BLaER1 (cell line): ENCODE data around the gene CIAO2B.

Experiments
- H3K27ac ChIP-seq: shearing (Covaris generic); formaldehyde crosslinking; 2 replicates; pipeline ENCODE4 v1.8.1; 2022
- H3K27me3 ChIP-seq: shearing (Covaris generic); formaldehyde crosslinking; 2 replicates; pipeline ENCODE4 v1.8.1; 2022
- H3K36me3 ChIP-seq: shearing (Covaris generic); formaldehyde crosslinking; 2 replicates; pipeline ENCODE4 v1.8.1; 2022
- H3K4me1 ChIP-seq: shearing (Covaris generic); formaldehyde crosslinking; 2 replicates; pipeline ENCODE4 v1.8.1; 2022
- H3K4me2 ChIP-seq: shearing (Covaris generic); formaldehyde crosslinking; 2 replicates; pipeline ENCODE4 v1.8.1; 2022
- H3K4me3 ChIP-seq: shearing (Covaris generic); formaldehyde crosslinking; 2 replicates; pipeline ENCODE4 v1.8.1; 2022
- H3K9ac ChIP-seq: shearing (Covaris generic); formaldehyde crosslinking; 2 replicates; pipeline ENCODE4 v1.8.1; 2022
- H3K9me3 ChIP-seq: shearing (Covaris generic); formaldehyde crosslinking; 2 replicates; pipeline ENCODE4 v1.8.1; 2022
- H4K20me1 ChIP-seq: shearing (Covaris generic); formaldehyde crosslinking; 2 replicates; pipeline ENCODE4 v1.8.1; 2022
- Cebpa-rat ChIP-seq: shearing (Covaris generic); IDR thresholded peaks from 2 replicates; pipeline ENCODE4 v1.8.1; 2022

CIAO2B gene

DNA sequence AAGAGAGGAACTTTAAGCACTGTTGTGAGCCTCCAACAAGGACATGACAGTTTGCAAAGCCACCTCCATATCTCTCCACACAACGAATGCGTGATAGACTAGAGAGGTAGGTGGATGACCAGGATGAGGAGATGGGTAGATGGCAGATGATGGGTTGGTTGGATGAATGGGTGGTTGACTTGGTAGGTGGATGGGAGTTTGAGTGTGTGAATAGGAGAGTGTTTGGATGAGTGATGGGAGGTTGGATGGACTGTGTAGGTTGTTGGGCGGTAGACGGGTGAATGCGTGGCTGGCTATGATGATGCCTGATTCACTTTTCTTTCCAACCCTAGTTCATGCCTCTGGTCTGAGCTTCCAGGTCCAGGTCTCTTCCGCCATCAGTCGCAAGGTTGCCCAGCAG, 19.7 kb downstream of the CIAO2B start:
- Histone ChIP-seq H3K4me1 (peaks cover 9% of the 10 kb centered on the region), H4K20me1 (no peaks in the 10 kb centered on the region), H3K9ac (no peak overlapping the region), H3K4me2 (no peak overlapping the region), H3K27ac (no peak overlapping the region), H3K27me3 (no peaks in the 10 kb centered on the region), H3K36me3 (no peaks in the 10 kb centered on the region), H3K9me3 (no peaks in the 10 kb centered on the region), H3K4me3 (no peak overlapping the region)
- TF ChIP-seq Cebpa-rat = no peak

GRCh38 chr16:66913711-66914110, 20.5 kb downstream of the CIAO2B start:
- Histone ChIP-seq H3K4me1 (peaks cover under 1% of the 10 kb centered on the region; the same call in 1 of the 2 replicates), H3K9me3 (no peaks in the 10 kb centered on the region), H3K4me3 (no peak overlapping the region), H3K36me3 (no peaks in the 10 kb centered on the region), H3K9ac (no peak overlapping the region), H3K27ac (no peak overlapping the region), H3K4me2 (no peak overlapping the region), H3K27me3 (no peaks in the 10 kb centered on the region), H4K20me1 (no peaks in the 10 kb centered on the region)
- no peak for TF ChIP-seq Cebpa-rat

DNA sequence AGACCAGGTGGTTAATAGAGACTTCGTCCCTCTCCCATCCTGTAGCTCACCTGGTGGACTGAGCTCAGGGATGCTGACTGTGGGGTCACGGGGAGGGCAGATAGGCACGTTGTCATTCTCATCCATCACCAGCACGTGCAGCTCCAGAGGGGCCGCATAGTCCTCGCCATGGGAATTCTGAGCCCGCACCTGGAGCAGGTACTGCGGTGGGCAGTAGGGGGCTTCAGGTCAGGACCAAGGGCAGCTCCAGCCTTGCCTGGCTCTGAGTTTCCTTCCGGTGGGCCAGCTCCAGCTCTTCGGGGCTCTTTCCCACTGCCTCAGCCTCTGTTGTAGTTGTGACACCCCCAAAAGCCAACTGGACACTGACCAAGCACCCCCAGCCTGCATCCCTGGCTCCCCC, 21.1 kb downstream of the CIAO2B start:
- Histone ChIP-seq H3K36me3 (no peaks in the 10 kb centered on the region), H3K4me2 (no peak overlapping the region), H3K27me3 (no peaks in the 10 kb centered on the region), H4K20me1 (no peaks in the 10 kb centered on the region), H3K4me3 (no peak overlapping the region), H3K9ac (no peak overlapping the region), H3K9me3 (no peaks in the 10 kb centered on the region), H3K4me1 (peaks cover 5% of the 10 kb centered on the region), H3K27ac (no peak overlapping the region)
- no peak for TF ChIP-seq Cebpa-rat

- peaks cover 11% of the 10 kb centered on the region for H3K4me1 ChIP-seq
- no peak overlapping the region for H3K9ac ChIP-seq
- no peak overlapping the region for H3K4me2 ChIP-seq
- no peak overlapping the region for H3K27ac ChIP-seq
- H4K20me1 ChIP-seq = no peaks in the 10 kb centered on the region
- H3K36me3 ChIP-seq = no peaks in the 10 kb centered on the region
- no peak for TF ChIP-seq Cebpa-rat
- no peaks in the 10 kb centered on the region for H3K27me3 ChIP-seq
- no peak overlapping the region for H3K4me3 ChIP-seq
- H3K9me3 ChIP-seq = no peaks in the 10 kb centered on the region
These were observed 22.4 kb downstream of the CIAO2B start for GRCh38 chr16:66911801-66912200.

- H3K4me1 ChIP-seq = peaks cover 13% of the 10 kb centered on the region
- H3K4me2 ChIP-seq = no peak overlapping the region
- TF ChIP-seq Cebpa-rat = no peak
- no peaks in the 10 kb centered on the region for H3K9me3 ChIP-seq
- H3K27ac ChIP-seq = no peak overlapping the region
- H3K9ac ChIP-seq = no peak overlapping the region
- no peaks in the 10 kb centered on the region for H3K36me3 ChIP-seq
- H3K27me3 ChIP-seq = no peaks in the 10 kb centered on the region
- H4K20me1 ChIP-seq = no peaks in the 10 kb centered on the region
- H3K4me3 ChIP-seq = no peak overlapping the region
These were observed 23.1 kb downstream of the CIAO2B start for GRCh38 chr16:66911112-66911511.

DNA sequence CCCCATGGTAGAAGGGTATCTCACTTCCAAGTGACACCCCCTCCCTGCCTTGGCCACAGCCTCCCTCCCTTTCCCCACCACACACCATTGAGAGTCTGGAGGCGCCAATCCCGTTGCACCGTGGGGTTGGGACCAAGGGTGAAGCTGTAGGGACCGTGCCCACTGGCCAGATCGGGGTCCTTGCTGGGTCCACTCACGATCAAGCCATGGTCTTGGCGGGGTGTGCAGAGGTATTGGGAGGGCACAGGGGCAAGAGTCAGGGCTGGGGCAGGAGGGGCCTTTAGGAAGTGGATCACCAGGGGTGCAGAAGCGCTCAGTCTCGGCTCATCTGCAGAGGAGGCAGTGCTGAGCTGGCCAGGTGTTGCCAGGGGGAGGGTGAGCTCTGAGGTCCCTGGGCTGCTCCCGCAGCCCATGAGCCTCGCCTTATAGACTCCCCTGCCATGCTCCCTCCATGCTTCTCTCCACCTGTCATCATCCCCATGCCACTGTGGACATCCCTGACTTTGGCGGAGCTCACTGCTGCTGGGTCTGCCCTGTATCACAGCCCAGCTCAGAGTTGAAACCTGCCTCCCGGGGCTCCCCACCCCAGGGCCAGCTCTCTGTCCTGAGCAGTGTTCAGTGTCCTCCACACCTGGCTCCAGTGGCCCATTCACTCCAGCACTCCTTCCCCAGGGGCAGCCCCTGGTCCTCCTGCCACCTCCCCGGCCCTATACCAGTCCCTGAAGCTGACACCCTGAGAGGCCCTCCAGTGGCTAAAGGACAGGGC, 23.8 kb downstream of the CIAO2B start:
- TF ChIP-seq Cebpa-rat = no peak
- Histone ChIP-seq H3K9me3 (no peaks in the 10 kb centered on the region), H3K27me3 (no peaks in the 10 kb centered on the region), H4K20me1 (no peaks in the 10 kb centered on the region), H3K9ac (no peak overlapping the region), H3K4me3 (no peak overlapping the region), H3K36me3 (no peaks in the 10 kb centered on the region), H3K4me1 (peaks cover 20% of the 10 kb centered on the region), H3K27ac (no peak overlapping the region), H3K4me2 (no peak overlapping the region)

- Histone ChIP-seq H3K9ac (no peak overlapping the region), H3K9me3 (no peaks in the 10 kb centered on the region), H3K4me1 (peaks cover 34% of the 10 kb centered on the region), H3K4me3 (no peak overlapping the region), H3K36me3 (no peaks in the 10 kb centered on the region), H3K27me3 (no peaks in the 10 kb centered on the region), H3K4me2 (no peak overlapping the region), H3K27ac (no peak overlapping the region), H4K20me1 (no peaks in the 10 kb centered on the region)
- TF ChIP-seq Cebpa-rat = no peak
These were observed 25.2 kb downstream of the CIAO2B start for GRCh38 chr16:66908762-66909559.

GRCh38 chr16:66908116-66908515, 26.1 kb downstream of the CIAO2B start:
- TF ChIP-seq Cebpa-rat = no peak
- Histone ChIP-seq H3K9ac (no peak overlapping the region), H4K20me1 (no peaks in the 10 kb centered on the region), H3K4me1 (peaks cover 43% of the 10 kb centered on the region), H3K27me3 (no peaks in the 10 kb centered on the region), H3K36me3 (no peaks in the 10 kb centered on the region), H3K27ac (no peak overlapping the region), H3K4me3 (no peak overlapping the region), H3K4me2 (0 out of 2 replicates have a peak overlapping the region, but pooled peaks have one; percentile 3), H3K9me3 (no peaks in the 10 kb centered on the region)

DNA sequence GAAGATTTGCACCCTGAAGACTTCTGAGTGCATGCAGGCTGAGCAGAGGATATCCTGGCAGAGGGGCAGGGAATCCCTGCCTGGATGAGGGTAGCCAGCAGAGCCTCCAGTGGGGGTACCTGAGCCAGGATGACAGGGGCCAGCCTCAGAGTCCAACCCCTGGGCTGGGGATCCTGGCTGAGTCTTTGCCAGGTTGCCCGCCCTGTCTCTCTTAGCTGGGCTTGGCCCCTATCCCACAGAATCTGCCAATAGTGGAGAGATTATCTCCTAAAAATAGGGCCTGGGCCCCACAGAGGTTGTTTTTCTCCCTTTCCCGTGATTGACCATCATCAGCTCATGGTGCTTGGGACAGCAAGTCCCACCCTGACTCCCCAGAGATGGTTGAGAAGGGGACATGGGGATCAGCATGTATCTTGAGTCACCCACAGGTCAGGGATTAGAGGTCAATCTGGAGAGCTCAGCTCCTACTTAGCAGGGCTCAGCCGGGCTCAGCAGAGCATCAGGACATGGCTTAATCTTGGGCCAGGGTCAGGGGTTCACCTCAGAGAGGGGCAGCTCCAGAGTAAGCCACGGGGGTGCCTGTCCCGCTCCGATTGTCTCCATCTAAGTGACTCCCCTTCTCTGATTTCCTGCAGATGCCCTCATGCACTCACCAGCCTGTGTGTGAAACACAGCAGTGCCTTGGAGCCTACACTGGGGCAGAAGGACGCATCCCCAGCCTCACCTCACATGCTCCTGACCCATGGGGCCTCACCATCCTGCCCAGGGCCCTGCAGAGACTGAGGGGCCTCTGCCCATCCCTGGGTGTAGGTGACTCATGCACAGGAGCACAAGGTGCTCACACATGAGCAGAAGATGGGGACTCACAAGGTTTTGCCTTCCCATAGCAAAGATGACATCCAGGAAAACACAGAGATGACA, 27.0 kb downstream of the CIAO2B start:
- H3K36me3 ChIP-seq = no peaks in the 10 kb centered on the region
- H3K4me1 ChIP-seq = peaks cover 52% of the 10 kb centered on the region
- no peak for TF ChIP-seq Cebpa-rat
- H3K4me3 ChIP-seq = no peak overlapping the region
- no peak overlapping the region for H3K9ac ChIP-seq
- H3K4me2 ChIP-seq = 0 out of 2 replicates have a peak overlapping the region, but pooled peaks have one; percentile 3
- H3K27ac ChIP-seq = no peak overlapping the region
- no peaks in the 10 kb centered on the region for H3K27me3 ChIP-seq
- no peaks in the 10 kb centered on the region for H3K9me3 ChIP-seq
- no peaks in the 10 kb centered on the region for H4K20me1 ChIP-seq
